WTC11 (cell line): ENCODE data around the gene GABRB3. TPM values are rescaled to one million over a fixed set of nuclear protein-coding genes. Genes with fewer than 3 reads are reported as not detected.
A peak's percentile ranks its signal among the peaks of the same experiment; 100 is the strongest.

Experiments
- ATAC-seq: fragments of 200-7000 bp; cut with Tn5 transposase; 2 replicates; pipeline ENCODE4 v1.10.0; 2021; ENCODE audit warnings: mild to moderate bottlenecking, moderate library complexity
- CTCF ChIA-PET: fragments of 300-600 bp; sonication (Branson Sonifier 250); formaldehyde crosslinking; loops from one replicate; lab custom pipeline; 2021; ENCODE audit warnings: antibody characterized with exemption; lab: Charles Lee
- POLR2A ChIA-PET: fragments of 350-600 bp; sonication (Branson Sonifier 250); formaldehyde crosslinking; loops from one replicate; lab custom pipeline; 2021; ENCODE audit warnings: antibody characterized with exemption; lab: Charles Lee
- DNase-seq: peaks from one replicate; pipeline ENCODE4 v3.0.0; 2021; ENCODE audit warnings: low spot score
- H3K27ac Mint-ChIP-seq: 2 replicates; pipeline ENCODE4 v1.8.0; 2021; ENCODE audit warnings: mixed read lengths
- H3K27me3 Mint-ChIP-seq: 2 replicates; pipeline ENCODE4 v1.8.0; 2021; ENCODE audit warnings: low read depth, mild to moderate bottlenecking, moderate library complexity, mixed read lengths
- H3K36me3 Mint-ChIP-seq: 2 replicates; pipeline ENCODE4 v1.8.0; 2021; ENCODE audit warnings: mixed read lengths
- H3K4me1 Mint-ChIP-seq: 2 replicates; pipeline ENCODE4 v1.8.0; 2022; ENCODE audit warnings: mixed read lengths
- H3K4me3 Mint-ChIP-seq: 2 replicates; pipeline ENCODE4 v1.8.0; 2021; ENCODE audit warnings: mild to moderate bottlenecking, moderate library complexity, mixed read lengths
- H3K9me3 Mint-ChIP-seq: 2 replicates; pipeline ENCODE4 v1.8.0; 2021; ENCODE audit warnings: mixed read lengths
- ARID4B ChIP-seq: sonication (generic); formaldehyde crosslinking; IDR thresholded peaks from 2 replicates; pipeline ENCODE4 v1.8.0; 2023; ENCODE audit warnings: missing genetic modification reagents, mild to moderate bottlenecking, borderline replicate concordance
- E2F5 ChIP-seq: sonication (generic); formaldehyde crosslinking; IDR thresholded peaks from 2 replicates; pipeline ENCODE4 v1.8.1; 2022; ENCODE audit warnings: mild to moderate bottlenecking, moderate library complexity, missing genetic modification reagents
- ELF4 ChIP-seq: sonication (generic); formaldehyde crosslinking; IDR thresholded peaks from 2 replicates; pipeline ENCODE4 v1.8.1; 2022; ENCODE audit warnings: low read depth, mild to moderate bottlenecking, moderate library complexity, missing genetic modification reagents
- FOXP1 ChIP-seq: sonication (generic); formaldehyde crosslinking; IDR thresholded peaks from 2 replicates; pipeline ENCODE4 v1.8.0; 2022; ENCODE audit warnings: missing genetic modification reagents, mild to moderate bottlenecking, moderate library complexity, borderline replicate concordance
- HMGXB4 ChIP-seq: sonication (generic); formaldehyde crosslinking; IDR thresholded peaks from 2 replicates; pipeline ENCODE4 v1.8.1; 2023; ENCODE audit warnings: mild to moderate bottlenecking, moderate library complexity, missing genetic modification reagents
- JAZF1 ChIP-seq: fragments of 250-450 bp; sonication (Bioruptor Pico); IDR thresholded peaks from 2 replicates; pipeline ENCODE4 v1.9.0; 2021; ENCODE audit warnings: moderate library complexity, mild to moderate bottlenecking, inconsistent platforms
- NFATC4 ChIP-seq: fragments of 250-450 bp; sonication (Bioruptor Pico); IDR thresholded peaks from 2 replicates; pipeline ENCODE4 v1.9.0; 2021; ENCODE audit warnings: mild to moderate bottlenecking
- NFE2L1 ChIP-seq: sonication (generic); formaldehyde crosslinking; IDR thresholded peaks from 2 replicates; pipeline ENCODE4 v1.8.1; 2023; ENCODE audit warnings: missing genetic modification reagents
- RORB ChIP-seq: fragments of 250-450 bp; sonication (Bioruptor Pico); IDR thresholded peaks from 2 replicates; pipeline ENCODE4 v1.9.0; 2021; ENCODE audit warnings: mild to moderate bottlenecking
- SMAD3 ChIP-seq: sonication (generic); formaldehyde crosslinking; IDR thresholded peaks from 2 replicates; pipeline ENCODE4 v1.8.0; 2022; ENCODE audit warnings: missing genetic modification reagents, mild to moderate bottlenecking, borderline replicate concordance
- TEAD1 ChIP-seq: sonication (generic); formaldehyde crosslinking; IDR thresholded peaks from 2 replicates; pipeline ENCODE4 v1.8.0; 2022; ENCODE audit warnings: mild to moderate bottlenecking, missing genetic modification reagents
- USF1 ChIP-seq: sonication (generic); formaldehyde crosslinking; IDR thresholded peaks from 2 replicates; pipeline ENCODE4 v1.8.0; 2022; ENCODE audit warnings: mild to moderate bottlenecking, missing genetic modification reagents
- ZNF263 ChIP-seq: sonication (generic); formaldehyde crosslinking; IDR thresholded peaks from 2 replicates; pipeline ENCODE4 v1.8.1; 2022; ENCODE audit warnings: low read depth, mild to moderate bottlenecking, moderate library complexity, missing genetic modification reagents
- total RNA-seq: library from RNA; stranded (reverse); gene quantifications from 3 replicates; pipeline ENCODE4 v1.2.3, GENCODE V29; 2021
- TF ChIP-seq, protein P1 (sequence below): sonication (generic); formaldehyde crosslinking; IDR thresholded peaks from 2 replicates; pipeline ENCODE4 v1.8.0; 2022; ENCODE audit warnings: mild to moderate bottlenecking, missing genetic modification reagents
- TF ChIP-seq, protein P2 (sequence below): sonication (generic); formaldehyde crosslinking; IDR thresholded peaks from 2 replicates; pipeline ENCODE4 v1.8.0; 2023; ENCODE audit warnings: missing genetic modification reagents

Gene GABRB3
- total RNA-seq, 1 experiment from 2014 or later, result 203 TPM

DNA sequence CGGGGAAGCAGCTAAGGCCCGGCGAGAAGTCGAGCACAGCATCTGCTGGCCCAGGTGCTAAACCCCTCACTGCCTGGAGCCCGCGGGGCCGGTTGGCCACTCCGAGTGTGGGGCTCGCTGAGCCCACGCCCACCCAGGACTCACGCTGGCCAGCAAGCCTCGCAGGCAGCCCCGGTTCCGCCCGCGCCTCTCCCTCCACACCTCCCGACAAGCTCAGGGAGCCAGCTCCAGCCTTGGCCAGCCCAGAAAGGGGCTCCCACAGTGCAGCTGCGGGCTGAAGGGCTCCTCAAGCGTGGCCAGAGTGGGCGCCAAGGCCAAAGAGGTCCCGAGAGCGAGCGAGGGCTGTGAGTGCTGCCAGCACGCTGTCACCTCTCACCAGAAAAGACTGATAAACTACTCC lies 8.9 kb upstream of the GABRB3 start (continued):
- no peak for TF ChIP-seq HMGXB4
- no peak for TF ChIP-seq NFE2L1 (CRISPR knock-in tag)
- TF ChIP-seq E2F5 (CRISPR knock-in tag), result no peak

- TF ChIP-seq USF1 (peak; percentile 24; the same call in 1 of the 2 replicates), ARID4B (CRISPR knock-in tag) (0 out of 2 replicates have a peak, but pooled peaks have one; percentile 26), TEAD1 (CRISPR knock-in tag) (0 out of 2 replicates have a peak, but pooled peaks have one; percentile 26), RORB (CRISPR knock-in tag) (no peak), NFATC4 (no peak), SMAD3 (no peak)
- TF ChIP-seq, protein P1, sequence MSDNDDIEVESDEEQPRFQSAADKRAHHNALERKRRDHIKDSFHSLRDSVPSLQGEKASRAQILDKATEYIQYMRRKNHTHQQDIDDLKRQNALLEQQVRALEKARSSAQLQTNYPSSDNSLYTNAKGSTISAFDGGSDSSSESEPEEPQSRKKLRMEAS, result no peak
- TF ChIP-seq, protein P2, sequence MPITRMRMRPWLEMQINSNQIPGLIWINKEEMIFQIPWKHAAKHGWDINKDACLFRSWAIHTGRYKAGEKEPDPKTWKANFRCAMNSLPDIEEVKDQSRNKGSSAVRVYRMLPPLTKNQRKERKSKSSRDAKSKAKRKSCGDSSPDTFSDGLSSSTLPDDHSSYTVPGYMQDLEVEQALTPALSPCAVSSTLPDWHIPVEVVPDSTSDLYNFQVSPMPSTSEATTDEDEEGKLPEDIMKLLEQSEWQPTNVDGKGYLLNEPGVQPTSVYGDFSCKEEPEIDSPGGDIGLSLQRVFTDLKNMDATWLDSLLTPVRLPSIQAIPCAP (CRISPR knock-in tag), result no peak
- ChIA-PET CTCF (interaction anchor here (0.6 to 2.0 kb wide), 7 partner anchors 12 to 145 kb away, joined by 3 to 9 read pairs (median 3); no protein-coding TSS in a partner anchor), POLR2A (interaction anchor here (0.5 kb wide), 1 partner anchor 423 kb away, joined by 3 read pairs; no protein-coding TSS in a partner anchor)
- Mint-ChIP-seq H3K4me1 (peaks cover 63% of the 10 kb centered on the region), H3K4me3 (peak overlapping the region; percentile 85), H3K27ac (peak overlapping the region; percentile 85), H3K36me3 (peaks cover 8% of the 10 kb centered on the region; the same call in 1 of the 2 replicates), H3K9me3 (peaks cover under 1% of the 10 kb centered on the region), H3K27me3 (no peaks in the 10 kb centered on the region)
- DNase-seq (peak; percentile 53), ATAC-seq (peak; percentile 13)
Measured at GRCh38 chr15:26773917-26774316, 1.1 kb upstream of the GABRB3 start.

DNA sequence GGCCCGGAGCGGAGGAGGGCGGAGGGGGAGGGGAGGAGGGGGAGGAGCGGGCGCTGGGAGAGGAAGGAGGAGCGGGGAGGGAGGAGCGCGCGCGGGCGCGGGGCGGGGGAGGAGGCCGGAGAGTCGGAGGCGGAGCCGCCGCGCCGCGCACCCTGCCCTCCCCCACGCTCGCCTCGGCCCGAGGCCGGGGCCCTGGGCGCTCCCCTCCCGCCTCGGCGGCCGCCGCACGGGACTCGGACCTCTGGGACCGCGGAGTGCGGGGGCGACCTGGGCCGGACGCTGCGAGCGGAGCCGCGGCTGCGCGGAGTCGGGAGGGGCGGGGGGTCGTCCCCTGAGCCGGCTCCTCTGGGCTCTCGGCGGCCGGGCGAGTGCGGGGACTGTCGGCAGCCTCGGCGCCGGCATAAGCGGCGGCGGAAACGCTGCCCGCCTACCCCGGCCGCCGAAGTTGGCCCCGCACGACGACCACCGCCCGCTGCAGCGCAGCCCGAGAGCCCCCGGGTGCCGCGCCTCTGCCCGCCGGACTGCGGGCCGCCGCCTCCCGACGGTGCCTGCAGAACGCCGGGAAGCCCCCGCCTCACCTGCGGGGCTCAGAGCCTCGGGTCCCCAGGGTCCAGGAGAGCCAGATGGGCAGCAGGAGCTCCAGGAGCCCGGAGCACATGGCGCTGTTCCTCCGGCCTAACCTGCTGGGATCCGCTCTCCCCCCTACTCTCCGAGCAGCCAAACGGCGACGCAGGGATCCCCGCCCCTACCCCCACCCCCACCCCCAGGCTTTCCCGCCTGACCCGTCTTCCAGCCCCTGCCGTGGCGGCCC lies 406 bp upstream of the GABRB3 start:
- POLR2A ChIA-PET, result interaction anchor here (0.5 kb wide), 1 partner anchor 424 kb away, joined by 3 read pairs; no protein-coding TSS in a partner anchor
- peaks cover 8% of the 10 kb centered on the region; the same call in 1 of the 2 replicates for H3K36me3 Mint-ChIP-seq
- DNase-seq (peak; percentile 84), ATAC-seq (peak; percentile 65)
- H3K4me3 Mint-ChIP-seq, result peak overlapping the region; percentile 85
- no peaks in the 10 kb centered on the region for H3K27me3 Mint-ChIP-seq
- H3K9me3 Mint-ChIP-seq, result no peaks in the 10 kb centered on the region
- TF ChIP-seq ZNF263 (CRISPR knock-in tag) (peak; percentile 82), ELF4 (no peak), HMGXB4 (peak; percentile 57; the same call in 1 of the 2 replicates), E2F5 (CRISPR knock-in tag) (peak; percentile 59; the same call in 1 of the 2 replicates), RORB (CRISPR knock-in tag) (no peak), JAZF1 (CRISPR knock-in tag) (no peak), FOXP1 (0 out of 2 replicates have a peak, but pooled peaks have one; percentile 30)
- H3K4me1 Mint-ChIP-seq, result peaks cover 70% of the 10 kb centered on the region
- CTCF ChIA-PET, result interaction anchor here (0.6 to 2.0 kb wide), 7 partner anchors 12 to 144 kb away, joined by 3 to 9 read pairs (median 3); no protein-coding TSS in a partner anchor
- H3K27ac Mint-ChIP-seq, result peak overlapping the region; percentile 85
